ENCODE results near the gene POMGNT1. TPM values are rescaled to one million over a fixed set of nuclear protein-coding genes. Genes with fewer than 3 reads are reported as not detected.

The POMGNT1 gene
- total and polyA plus RNA-seq, 2 of the 13 experiments (the other 11 are each of a cell fraction or from before 2014, with no cell fraction given), result 33.9 to 46.8 TPM

DNA sequence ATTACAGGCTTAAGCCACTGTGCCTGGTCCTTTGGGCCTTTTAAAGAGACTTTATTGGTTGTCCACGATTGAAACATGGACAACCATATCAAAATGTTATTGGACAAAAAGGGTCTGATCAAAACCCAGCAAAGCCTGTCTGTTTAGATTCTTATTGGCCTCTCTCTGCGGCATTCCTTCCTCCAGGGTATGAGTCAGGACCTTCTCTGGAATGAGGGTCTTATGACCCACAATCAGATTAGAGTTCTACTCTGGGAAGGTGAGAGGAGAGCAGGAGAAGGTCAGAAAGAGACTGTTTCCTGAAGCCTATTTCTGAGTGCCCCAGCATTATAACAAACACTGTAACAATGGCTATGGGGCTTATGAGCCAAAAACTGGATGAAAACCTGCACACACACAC lies 12.8 kb upstream of the POMGNT1 start:
- H3K27ac ChIP-seq (ENCODE audit: extremely low read length, insufficient read depth, low read length), result no peak overlapping the region
- no peaks in the 10 kb centered on the region for H3K9me3 ChIP-seq (ENCODE audit: low read length)
- no peaks in the 10 kb centered on the region for H3K36me3 ChIP-seq (replicated peaks in 1 of 2; ENCODE audit: control insufficient read depth in 1 of 2, insufficient read depth in 2 of 2, low read length in 2 of 2)
- BruUV-seq (replicated peaks), result no TSS peak
- TF ChIP-seq SETDB1 (CRISPR knock-in tag; IDR thresholded peaks at IDR 0.05; ENCODE audit: borderline replicate concordance) (no peak), ZSCAN31 (CRISPR knock-in tag; IDR thresholded peaks at IDR 0.05; ENCODE audit: low read depth) (no peak)
- H3K4me2 ChIP-seq (ENCODE audit: low read depth, low read length), result no peak overlapping the region
- H3K79me2 ChIP-seq (ENCODE audit: insufficient read depth, low read length), result no peaks in the 10 kb centered on the region
- intact Hi-C loops (cut with micrococcal nuclease; ENCODE audit: unreplicated experiment) (no loop called here), in situ Hi-C loops (cut with HindIII; ENCODE audit: extremely low pct_ligation_motif_present, low pct_unique_long_range_greater_than_20kb) (no loop called here)
- CTCF ChIA-PET (ENCODE audit: low intra/inter-chr PET ratio, low total read pairs), result no interaction called here
- H3K4me1 ChIP-seq (ENCODE audit: insufficient read depth, low read length), result peaks cover under 1% of the 10 kb centered on the region; the same call in 1 of the 2 replicates
- no peak overlapping the region for H3K9ac ChIP-seq (ENCODE audit: insufficient read depth, low read depth, low read length)
- H3K4me3 ChIP-seq (replicated peaks in 1 of 3; ENCODE audit: insufficient read depth in 1 of 3, low read depth in 2 of 3, low read length in 3 of 3), result no peak overlapping the region
- FAIRE-seq (no peak), DNase-seq (ENCODE audit: low spot score) (no peak), ATAC-seq (no peak)
- H3K27me3 ChIP-seq (ENCODE audit: control insufficient read depth in 1 of 2, insufficient read depth in 2 of 2, low read length in 2 of 2), result no peaks in the 10 kb centered on the region
- POLR2A ChIA-PET, result no interaction called here
- no peak overlapping the region for H2AFZ ChIP-seq (ENCODE audit: low read length)
- 22% methylated on average over 2 of the region's 2 CpGs for WGBS (ENCODE audit: low lambda C conversion rate)
- H4K20me1 ChIP-seq (ENCODE audit: insufficient read depth, low read length), result no peaks in the 10 kb centered on the region

DNA sequence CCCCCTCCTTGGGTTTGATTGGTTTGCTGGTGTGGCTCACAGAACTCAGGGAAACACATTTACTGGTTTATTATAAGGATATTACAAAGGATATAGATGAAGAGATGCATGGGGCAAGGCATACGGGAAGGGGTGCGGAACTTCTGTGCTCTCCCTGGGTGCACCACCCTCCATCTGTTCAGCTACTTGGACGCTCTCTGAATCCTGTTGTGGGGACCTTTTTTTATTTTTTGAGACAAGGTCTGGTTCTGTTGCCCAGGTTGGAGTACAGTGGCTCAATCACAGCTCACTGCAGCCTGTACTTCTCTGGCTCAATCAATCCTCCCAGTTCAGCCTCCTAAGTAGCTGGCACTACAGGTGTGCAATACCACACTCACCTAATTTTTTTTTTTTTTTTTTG lies 12.3 kb upstream of the POMGNT1 start:
- Histone ChIP-seq H2AFZ (ENCODE audit: low read length) (no peak overlapping the region), H3K27me3 (ENCODE audit: control insufficient read depth in 1 of 2, insufficient read depth in 2 of 2, low read length in 2 of 2) (no peaks in the 10 kb centered on the region), H3K4me3 (replicated peaks in 1 of 3; ENCODE audit: insufficient read depth in 1 of 3, low read depth in 2 of 3, low read length in 3 of 3) (no peak overlapping the region), H3K79me2 (ENCODE audit: insufficient read depth, low read length) (no peaks in the 10 kb centered on the region), H3K9me3 (ENCODE audit: low read length) (no peaks in the 10 kb centered on the region), H3K9ac (ENCODE audit: insufficient read depth, low read depth, low read length) (no peak overlapping the region), H4K20me1 (ENCODE audit: insufficient read depth, low read length) (no peaks in the 10 kb centered on the region), H3K4me1 (ENCODE audit: insufficient read depth, low read length) (peaks cover 6% of the 10 kb centered on the region; the same call in 1 of the 2 replicates), H3K27ac (ENCODE audit: extremely low read length, insufficient read depth, low read length) (no peak overlapping the region), H3K36me3 (replicated peaks in 1 of 2; ENCODE audit: control insufficient read depth in 1 of 2, insufficient read depth in 2 of 2, low read length in 2 of 2) (no peaks in the 10 kb centered on the region), H3K4me2 (ENCODE audit: low read depth, low read length) (no peak overlapping the region)
- ChIA-PET POLR2A (no interaction called here), CTCF (ENCODE audit: low intra/inter-chr PET ratio, low total read pairs) (no interaction called here)
- no peak for DNase-seq (ENCODE audit: low spot score)
- no peak for FAIRE-seq
- TF ChIP-seq, protein P1, sequence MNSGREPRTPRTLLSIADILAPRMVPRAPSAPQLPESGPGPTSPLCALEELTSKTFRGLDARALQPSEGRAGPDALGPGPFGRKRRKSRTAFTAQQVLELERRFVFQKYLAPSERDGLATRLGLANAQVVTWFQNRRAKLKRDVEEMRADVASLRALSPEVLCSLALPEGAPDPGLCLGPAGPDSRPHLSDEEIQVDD (CRISPR knock-in tag; IDR thresholded peaks at IDR 0.05; ENCODE audit: borderline replicate concordance), result no peak
- no peak for TF ChIP-seq ERF (CRISPR knock-in tag; IDR thresholded peaks at IDR 0.05)
- no peak for TF ChIP-seq HOXA3 (CRISPR knock-in tag; IDR thresholded peaks at IDR 0.05)
- no peak for TF ChIP-seq HNF4A (CRISPR knock-in tag; IDR thresholded peaks at IDR 0.05)
- WGBS (ENCODE audit: low lambda C conversion rate), result 38% methylated on average over 3 of the region's 3 CpGs
- no peak for ATAC-seq
- intact Hi-C loops (cut with micrococcal nuclease; ENCODE audit: unreplicated experiment), result no loop called here
- in situ Hi-C loops (cut with HindIII; ENCODE audit: extremely low pct_ligation_motif_present, low pct_unique_long_range_greater_than_20kb), result no loop called here
- BruUV-seq (replicated peaks), result no TSS peak

All from HepG2 (cell line).